Measurements from ENCODE around the gene JAGN1. TPM values are rescaled to one million over a fixed set of nuclear protein-coding genes. Genes with fewer than 3 reads are reported as not detected.

Gene JAGN1
- total and polyA plus RNA-seq, 9 of the 15 experiments (the other 6 are each of a cell fraction or from before 2014, with no cell fraction given): 31.6 to 77.8 (median 40.3) TPM

DNA sequence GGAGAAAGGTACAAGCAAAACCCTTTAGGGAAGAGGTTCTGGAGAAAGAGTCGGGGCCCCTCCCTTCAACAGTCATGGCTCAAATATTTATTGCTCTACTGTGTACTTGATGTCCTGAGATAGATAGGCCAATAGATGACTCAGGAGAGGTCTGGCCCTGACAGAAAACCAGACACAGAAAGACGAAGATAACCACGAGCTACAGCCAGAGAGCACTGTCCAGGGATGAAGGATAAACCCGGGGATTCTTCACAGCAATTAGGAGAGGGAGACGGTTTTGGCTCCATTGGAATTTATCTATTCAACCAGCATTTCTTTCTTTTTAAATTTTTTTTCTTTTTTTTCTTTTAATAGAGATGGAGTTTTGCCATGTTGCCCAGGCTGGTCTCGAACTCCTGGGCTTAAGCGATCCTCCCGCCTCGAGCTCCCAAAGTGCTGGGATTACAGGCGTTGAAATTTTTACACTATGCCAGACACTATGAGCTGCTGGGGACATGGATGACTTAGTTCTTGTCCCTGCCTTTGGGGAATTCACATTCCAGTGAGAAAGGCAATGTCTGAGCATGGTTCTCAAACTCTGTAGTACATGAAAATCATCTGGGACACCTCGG lies 5.8 kb upstream of the JAGN1 start:
- intact Hi-C loops (cut with micrococcal nuclease) (no loop called here), in situ Hi-C loops (cut with MboI) (no loop called here)
- no peaks in the 10 kb centered on the region for H3K9me3 ChIP-seq (replicated peaks; ENCODE audit: control insufficient read depth, insufficient read depth, low read depth, low read length)
- H3K4me3 ChIP-seq: no peak overlapping the region
- no peaks in the 10 kb centered on the region for H3K9me1 ChIP-seq (ENCODE audit: control insufficient read depth, insufficient read depth, low read length)
- no peaks in the 10 kb centered on the region for H3K79me2 ChIP-seq (ENCODE audit: control insufficient read depth, insufficient read depth, low read length)
- H3K9ac ChIP-seq (ENCODE audit: insufficient read depth in 1 of 2, low read depth in 2 of 2, low read length in 2 of 2): no peak overlapping the region
- FAIRE-seq (peak; percentile 94), DNase-seq (ENCODE audit: extremely low read depth in 1 of 4, low spot score in 3 of 4) (peak; percentile 83 to 86 (median 86)), ATAC-seq (peak; percentile 92)
- peaks cover 8 to 34% of the 10 kb centered on the region in 2 experiments; a peak in 4 of 5 replicates for H3K4me1 ChIP-seq (replicated peaks in 1 of 2; ENCODE audit: control insufficient read depth in 2 of 2, insufficient read depth in 2 of 2, low read length in 2 of 2)
- H3K27ac ChIP-seq (ENCODE audit: extremely low read depth, low read depth, low read length): peak overlapping the region; percentile 21; the same call in 1 of the 3 replicates
- BruUV-seq (replicated peaks): no TSS peak
- H3K36me3 ChIP-seq (ENCODE audit: control insufficient read depth, insufficient read depth, low read length): no peaks in the 10 kb centered on the region
- CTCF ChIA-PET (ENCODE audit: low intra/inter-chr PET ratio): no interaction called here
- H2AFZ ChIP-seq (ENCODE audit: low read depth, low read length): peak overlapping the region; percentile 73
- POLR2A ChIA-PET: interaction anchor here (0.6 to 2.4 kb wide), 12 partner anchors 8 to 176 kb away, joined by 3 to 10 read pairs (median 4); no protein-coding TSS in a partner anchor
- 26% methylated on average over 11 of the region's 11 CpGs for WGBS (ENCODE audit: insufficient coverage, low coverage, missing lambda C conversion rate)
- no peaks in the 10 kb centered on the region for H3K27me3 ChIP-seq (ENCODE audit: control insufficient read depth in 2 of 2, insufficient read depth in 2 of 2, low read length in 2 of 2)
- no peaks in the 10 kb centered on the region for H4K20me1 ChIP-seq (replicated peaks; ENCODE audit: control insufficient read depth, insufficient read depth, low read length)
- H3K4me2 ChIP-seq (ENCODE audit: insufficient read depth, low read length): peak overlapping the region; percentile 61
- no peak for TF ChIP-seq ZFP30 (CRISPR knock-in tag; IDR thresholded peaks at IDR 0.05; ENCODE audit: borderline replicate concordance)
- no peak for TF ChIP-seq TGIF2 (CRISPR knock-in tag; IDR thresholded peaks at IDR 0.05)
- peak; percentile 64 for TF ChIP-seq EP300 (IDR thresholded peaks at IDR 0.05; ENCODE audit: low read length)
- TF ChIP-seq, protein P1, sequence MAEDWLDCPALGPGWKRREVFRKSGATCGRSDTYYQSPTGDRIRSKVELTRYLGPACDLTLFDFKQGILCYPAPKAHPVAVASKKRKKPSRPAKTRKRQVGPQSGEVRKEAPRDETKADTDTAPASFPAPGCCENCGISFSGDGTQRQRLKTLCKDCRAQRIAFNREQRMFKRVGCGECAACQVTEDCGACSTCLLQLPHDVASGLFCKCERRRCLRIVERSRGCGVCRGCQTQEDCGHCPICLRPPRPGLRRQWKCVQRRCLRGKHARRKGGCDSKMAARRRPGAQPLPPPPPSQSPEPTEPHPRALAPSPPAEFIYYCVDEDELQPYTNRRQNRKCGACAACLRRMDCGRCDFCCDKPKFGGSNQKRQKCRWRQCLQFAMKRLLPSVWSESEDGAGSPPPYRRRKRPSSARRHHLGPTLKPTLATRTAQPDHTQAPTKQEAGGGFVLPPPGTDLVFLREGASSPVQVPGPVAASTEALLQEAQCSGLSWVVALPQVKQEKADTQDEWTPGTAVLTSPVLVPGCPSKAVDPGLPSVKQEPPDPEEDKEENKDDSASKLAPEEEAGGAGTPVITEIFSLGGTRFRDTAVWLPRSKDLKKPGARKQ (CRISPR knock-in tag; IDR thresholded peaks at IDR 0.05): 0 out of 2 replicates have a peak, but pooled peaks have one; percentile 46
- peak; percentile 64; the same call in 1 of the 2 replicates for TF ChIP-seq VEZF1 (CRISPR knock-in tag; IDR thresholded peaks at IDR 0.05)
- peak; percentile 44; the same call in 1 of the 2 replicates for TF ChIP-seq ZNF316 (IDR thresholded peaks at IDR 0.05)
- TF ChIP-seq CBX8 (IDR thresholded peaks at IDR 0.05; ENCODE audit: borderline replicate concordance, extremely low read depth, low read depth, low read length, poor library complexity, severe bottlenecking): no peak
- TF ChIP-seq FOS (IDR thresholded peaks at IDR 0.05; ENCODE audit: extremely low read depth, insufficient read length): peak; percentile 35
- peak; percentile 97 for TF ChIP-seq FOSL1 (tag; conservative IDR thresholded peaks at IDR 0.05)
- peak; percentile 19 to 51; a peak in 1 of 4 replicates for TF ChIP-seq FOXA3 (CRISPR knock-in tag; conservative IDR thresholded peaks at IDR 0.05 in 1 of 2, IDR thresholded peaks at IDR 0.05 in 1 of 2)
- TF ChIP-seq, protein P2, sequence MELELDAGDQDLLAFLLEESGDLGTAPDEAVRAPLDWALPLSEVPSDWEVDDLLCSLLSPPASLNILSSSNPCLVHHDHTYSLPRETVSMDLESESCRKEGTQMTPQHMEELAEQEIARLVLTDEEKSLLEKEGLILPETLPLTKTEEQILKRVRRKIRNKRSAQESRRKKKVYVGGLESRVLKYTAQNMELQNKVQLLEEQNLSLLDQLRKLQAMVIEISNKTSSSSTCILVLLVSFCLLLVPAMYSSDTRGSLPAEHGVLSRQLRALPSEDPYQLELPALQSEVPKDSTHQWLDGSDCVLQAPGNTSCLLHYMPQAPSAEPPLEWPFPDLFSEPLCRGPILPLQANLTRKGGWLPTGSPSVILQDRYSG (tag; conservative IDR thresholded peaks at IDR 0.05; ENCODE audit: low read depth): no peak
- peak; percentile 75 for TF ChIP-seq ADNP (tag; IDR thresholded peaks at IDR 0.05)

Measured in K562 (cell line).